ENCODE measurements around the gene SDHAF3. TPM values are rescaled to one million over a fixed set of nuclear protein-coding genes. Genes with fewer than 3 reads are reported as not detected.
"Not testable (repeated sequence)": the region's sequence is repeated elsewhere in the genome, so short reads cannot be mapped to it uniquely, and the experiment has no call there.

SDHAF3 gene
- total and polyA plus RNA-seq, 2 donors (not counting 3 experiments of a cell fraction or from before 2014, with no cell fraction given) = 1.7 to 5.2 TPM

- no peak overlapping the region for H3K9ac ChIP-seq (replicated peaks; ENCODE audit: extremely low read depth, insufficient read depth, low read length)
- no peak overlapping the region for H3K4me2 ChIP-seq (ENCODE audit: insufficient read depth, low read length)
- no peak for FAIRE-seq
- no TSS peak for BruUV-seq (replicated peaks)
- DNase-seq (ENCODE audit: low read depth, low spot score) = no peak
- H3K79me2 ChIP-seq (ENCODE audit: control insufficient read depth, insufficient read depth, low read length) = no peaks in the 10 kb centered on the region
- H3K4me3 ChIP-seq (replicated peaks in 1 of 3; ENCODE audit: insufficient read depth in 1 of 3, low read depth in 1 of 3, low read length in 3 of 3) = no peak overlapping the region
- H3K9me1 ChIP-seq (replicated peaks; ENCODE audit: control insufficient read depth, extremely low read depth, insufficient read depth, low read length) = no peaks in the 10 kb centered on the region
- H3K4me1 ChIP-seq (ENCODE audit: control insufficient read depth, extremely low read depth, insufficient read depth, low read length) = no peaks in the 10 kb centered on the region
- no peaks in the 10 kb centered on the region for H3K27me3 ChIP-seq (ENCODE audit: control insufficient read depth in 2 of 2, insufficient read depth in 2 of 2, low read length in 2 of 2)
- ChIA-PET CTCF (no interaction called here), POLR2A (no interaction called here)
- no peak overlapping the region for H2AFZ ChIP-seq (ENCODE audit: low read depth, low read length)
- H3K9me3 ChIP-seq (replicated peaks; ENCODE audit: control insufficient read depth, insufficient read depth, low read length) = no peaks in the 10 kb centered on the region
- no peak overlapping the region for H3K27ac ChIP-seq (ENCODE audit: insufficient read depth, low read depth, low read length)
- H4K20me1 ChIP-seq (replicated peaks; ENCODE audit: control insufficient read depth, extremely low read depth, insufficient read depth, low read length) = no peaks in the 10 kb centered on the region
- intact Hi-C loops (cut with micrococcal nuclease) (no loop called here), dilution Hi-C loops (cut with MboI; ENCODE audit: extremely low pct_ligation_motif_present, low sequenced_read_pairs) (no loop called here)
- no peaks in the 10 kb centered on the region for H3K36me3 ChIP-seq (ENCODE audit: control insufficient read depth in 2 of 2, extremely low read depth in 1 of 2, insufficient read depth in 2 of 2, low read length in 2 of 2)
- TF ChIP-seq EZH2 (IDR thresholded peaks at IDR 0.05; ENCODE audit: borderline replicate concordance, low read depth, low read length, severe bottlenecking) (no peak), JUN (IDR thresholded peaks at IDR 0.05; ENCODE audit: borderline replicate concordance, insufficient read depth, insufficient read length, low read depth) (no peak), GATA2 (IDR thresholded peaks at IDR 0.05; ENCODE audit: insufficient read depth, insufficient read length, low read depth, low read length) (no peak), MYC (IDR thresholded peaks at IDR 0.05; ENCODE audit: low read depth, low read length) (no peak), FOS (IDR thresholded peaks at IDR 0.05; ENCODE audit: borderline replicate concordance, insufficient read depth, low read length) (no peak), POLR2A (IDR thresholded peaks at IDR 0.05; ENCODE audit: low read depth, low read length) (no peak), MAX (IDR thresholded peaks at IDR 0.05; ENCODE audit: insufficient read depth, insufficient read length) (no peak), POLR2AphosphoS5 (IDR thresholded peaks at IDR 0.05; ENCODE audit: insufficient read depth, low read depth, low read length) (no peak)
- TF ChIP-seq, protein P1, sequence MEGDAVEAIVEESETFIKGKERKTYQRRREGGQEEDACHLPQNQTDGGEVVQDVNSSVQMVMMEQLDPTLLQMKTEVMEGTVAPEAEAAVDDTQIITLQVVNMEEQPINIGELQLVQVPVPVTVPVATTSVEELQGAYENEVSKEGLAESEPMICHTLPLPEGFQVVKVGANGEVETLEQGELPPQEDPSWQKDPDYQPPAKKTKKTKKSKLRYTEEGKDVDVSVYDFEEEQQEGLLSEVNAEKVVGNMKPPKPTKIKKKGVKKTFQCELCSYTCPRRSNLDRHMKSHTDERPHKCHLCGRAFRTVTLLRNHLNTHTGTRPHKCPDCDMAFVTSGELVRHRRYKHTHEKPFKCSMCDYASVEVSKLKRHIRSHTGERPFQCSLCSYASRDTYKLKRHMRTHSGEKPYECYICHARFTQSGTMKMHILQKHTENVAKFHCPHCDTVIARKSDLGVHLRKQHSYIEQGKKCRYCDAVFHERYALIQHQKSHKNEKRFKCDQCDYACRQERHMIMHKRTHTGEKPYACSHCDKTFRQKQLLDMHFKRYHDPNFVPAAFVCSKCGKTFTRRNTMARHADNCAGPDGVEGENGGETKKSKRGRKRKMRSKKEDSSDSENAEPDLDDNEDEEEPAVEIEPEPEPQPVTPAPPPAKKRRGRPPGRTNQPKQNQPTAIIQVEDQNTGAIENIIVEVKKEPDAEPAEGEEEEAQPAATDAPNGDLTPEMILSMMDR (IDR thresholded peaks at IDR 0.05; ENCODE audit: extremely low read depth in 1 of 2, insufficient read depth in 1 of 2, low read depth in 1 of 2, low read length in 2 of 2) = no peak
Measured at GRCh38 chr7:97187067-97187466, 69.6 kb downstream of the SDHAF3 start.

GRCh38 chr7:97196174-97196573 is 78.7 kb downstream of the SDHAF3 start:
- H3K4me1 ChIP-seq (ENCODE audit: control insufficient read depth, extremely low read depth, insufficient read depth, low read length); DNase-seq (ENCODE audit: low read depth, low spot score); H3K4me2 ChIP-seq (ENCODE audit: insufficient read depth, low read length); intact Hi-C loops (cut with micrococcal nuclease); POLR2A ChIA-PET; H3K79me2 ChIP-seq (ENCODE audit: control insufficient read depth, insufficient read depth, low read length); H3K27me3 ChIP-seq (ENCODE audit: control insufficient read depth in 2 of 2, insufficient read depth in 2 of 2, low read length in 2 of 2); H4K20me1 ChIP-seq (replicated peaks; ENCODE audit: control insufficient read depth, extremely low read depth, insufficient read depth, low read length); CTCF ChIA-PET; H3K27ac ChIP-seq (ENCODE audit: insufficient read depth, low read depth, low read length); BruUV-seq (replicated peaks); H3K36me3 ChIP-seq (ENCODE audit: control insufficient read depth in 2 of 2, extremely low read depth in 1 of 2, insufficient read depth in 2 of 2, low read length in 2 of 2); FAIRE-seq; H3K9ac ChIP-seq (replicated peaks; ENCODE audit: extremely low read depth, insufficient read depth, low read length); H2AFZ ChIP-seq (ENCODE audit: low read depth, low read length); dilution Hi-C loops (cut with MboI; ENCODE audit: extremely low pct_ligation_motif_present, low sequenced_read_pairs); H3K4me3 ChIP-seq (replicated peaks in 1 of 3; ENCODE audit: insufficient read depth in 1 of 3, low read depth in 1 of 3, low read length in 3 of 3); H3K9me3 ChIP-seq (replicated peaks; ENCODE audit: control insufficient read depth, insufficient read depth, low read length); H3K9me1 ChIP-seq (replicated peaks; ENCODE audit: control insufficient read depth, extremely low read depth, insufficient read depth, low read length): not testable (repeated sequence)

Data from endothelial cell of umbilical vein (primary cell).